ENCODE measurements around the gene DNASE1. TPM values are rescaled to one million over a fixed set of nuclear protein-coding genes. Genes with fewer than 3 reads are reported as not detected.

DNASE1 gene
- total and polyA plus RNA-seq, 11 donors: 3.2 to 10.2 (median 6.0) TPM

- H3K36me3 ChIP-seq: peaks cover 0 to 28% (median 6%) of the 10 kb centered on the region in 9 donors
- DNase-seq (no peak), ATAC-seq (no peak)
- no peaks in the 10 kb centered on the region for H3K9me3 ChIP-seq
- no peak overlapping the region for H3K4me3 ChIP-seq
- TF ChIP-seq, protein P1, sequence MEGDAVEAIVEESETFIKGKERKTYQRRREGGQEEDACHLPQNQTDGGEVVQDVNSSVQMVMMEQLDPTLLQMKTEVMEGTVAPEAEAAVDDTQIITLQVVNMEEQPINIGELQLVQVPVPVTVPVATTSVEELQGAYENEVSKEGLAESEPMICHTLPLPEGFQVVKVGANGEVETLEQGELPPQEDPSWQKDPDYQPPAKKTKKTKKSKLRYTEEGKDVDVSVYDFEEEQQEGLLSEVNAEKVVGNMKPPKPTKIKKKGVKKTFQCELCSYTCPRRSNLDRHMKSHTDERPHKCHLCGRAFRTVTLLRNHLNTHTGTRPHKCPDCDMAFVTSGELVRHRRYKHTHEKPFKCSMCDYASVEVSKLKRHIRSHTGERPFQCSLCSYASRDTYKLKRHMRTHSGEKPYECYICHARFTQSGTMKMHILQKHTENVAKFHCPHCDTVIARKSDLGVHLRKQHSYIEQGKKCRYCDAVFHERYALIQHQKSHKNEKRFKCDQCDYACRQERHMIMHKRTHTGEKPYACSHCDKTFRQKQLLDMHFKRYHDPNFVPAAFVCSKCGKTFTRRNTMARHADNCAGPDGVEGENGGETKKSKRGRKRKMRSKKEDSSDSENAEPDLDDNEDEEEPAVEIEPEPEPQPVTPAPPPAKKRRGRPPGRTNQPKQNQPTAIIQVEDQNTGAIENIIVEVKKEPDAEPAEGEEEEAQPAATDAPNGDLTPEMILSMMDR (IDR thresholded peaks at IDR 0.05): no peak
- no peak for TF ChIP-seq POLR2A (IDR thresholded peaks at IDR 0.05)
- H3K27me3 ChIP-seq: no peaks in the 10 kb centered on the region
- WGBS, 4 donors: 82 to 85% (median 83%) methylated on average over 15 of the region's 15 CpGs
- no peak overlapping the region for H3K27ac ChIP-seq
- intact Hi-C loops (cut with DNase I): no loop called here
- H3K4me1 ChIP-seq: peaks cover 0 to 9% (median 0%) of the 10 kb centered on the region in 12 donors
Observed at GRCh38 chr16:3646348-3646920, 8.1 kb upstream of the DNASE1 start.

GRCh38 chr16:3650631-3651265, 3.7 kb upstream of the DNASE1 start:
- no peak for ATAC-seq
- TF ChIP-seq, protein P1 (IDR thresholded peaks at IDR 0.05): no peak
- no peak for TF ChIP-seq POLR2A (IDR thresholded peaks at IDR 0.05)
- peaks cover 0 to 26% (median 5%) of the 10 kb centered on the region in 9 donors for H3K36me3 ChIP-seq
- intact Hi-C loops (cut with DNase I): no loop called here
- WGBS, 4 donors: 91 to 92% (median 92%) methylated on average over 13 of the region's 13 CpGs
- no peak overlapping the region for H3K27ac ChIP-seq
- no peaks in the 10 kb centered on the region for H3K27me3 ChIP-seq
- H3K4me1 ChIP-seq: peaks cover 0 to 18% (median 5%) of the 10 kb centered on the region in 12 donors
- DNase-seq: peak in 1 of 5 donors; percentile 8
- no peaks in the 10 kb centered on the region for H3K9me3 ChIP-seq
- H3K4me3 ChIP-seq: no peak overlapping the region

DNA sequence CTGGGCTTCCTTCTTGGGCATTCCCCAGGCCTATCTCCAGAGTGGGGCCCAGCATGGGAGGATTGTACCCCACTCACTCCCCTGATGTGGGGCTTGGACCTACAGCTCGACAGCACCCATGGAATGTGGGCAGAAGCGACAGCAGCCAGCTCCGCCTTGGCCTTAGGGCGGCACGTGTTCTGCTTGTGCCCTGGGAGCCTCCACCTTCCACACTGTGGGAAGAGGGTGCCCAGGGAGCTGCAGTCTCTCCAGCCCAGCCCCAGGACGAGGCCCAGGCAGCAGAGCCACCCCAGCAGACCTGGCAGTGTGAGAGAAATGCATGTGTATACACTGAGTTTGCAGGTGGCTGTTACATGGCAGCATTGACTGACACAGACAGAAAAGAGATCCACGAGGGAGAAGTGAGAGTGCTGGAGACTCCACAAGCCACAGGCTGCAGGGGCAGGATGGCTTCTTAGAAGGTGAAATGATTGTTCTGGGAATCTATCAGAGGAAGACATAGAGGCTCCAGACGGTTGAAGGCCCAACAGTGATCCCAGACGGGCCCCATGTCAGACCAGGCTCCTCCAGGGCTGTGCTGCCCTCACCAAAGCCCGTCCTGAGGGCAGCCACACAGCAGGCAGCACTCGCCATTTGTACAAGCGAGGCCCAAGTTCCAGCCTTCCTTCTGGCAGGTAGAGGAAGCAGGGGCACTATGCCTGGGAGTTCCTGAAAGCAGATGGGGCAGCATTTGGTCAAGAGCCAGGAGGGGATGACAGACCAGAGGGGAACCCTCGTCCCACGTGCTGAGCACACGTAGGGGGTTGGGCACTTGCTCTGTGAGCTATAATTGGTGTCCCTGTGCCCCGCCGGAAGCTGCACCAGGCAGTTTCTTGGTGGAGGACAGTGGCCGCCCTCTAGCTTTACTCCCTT, 2.8 kb upstream of the DNASE1 start:
- no peak overlapping the region for H3K27ac ChIP-seq
- TF ChIP-seq POLR2A (IDR thresholded peaks at IDR 0.05): no peak
- TF ChIP-seq, protein P1 (IDR thresholded peaks at IDR 0.05): no peak
- H3K9me3 ChIP-seq: no peaks in the 10 kb centered on the region
- ATAC-seq (no peak), DNase-seq (peak in 1 of 5 donors; percentile 14)
- 63 to 82% (median 76%) methylated on average over 15 to 18 of the region's 18 CpGs for WGBS, 4 donors
- H3K27me3 ChIP-seq: no peaks in the 10 kb centered on the region
- peaks cover 0 to 19% (median 6%) of the 10 kb centered on the region in 12 donors for H3K4me1 ChIP-seq
- intact Hi-C loops (cut with DNase I): no loop called here
- no peak overlapping the region for H3K4me3 ChIP-seq
- peaks cover 0 to 34% (median 11%) of the 10 kb centered on the region in 9 donors for H3K36me3 ChIP-seq
